Epithelial cell of prostate (primary cell): ENCODE measurements around the gene TESK2.
"Not testable (repeated sequence)": the region's sequence is repeated elsewhere in the genome, so short reads cannot be mapped to it uniquely, and the experiment has no call there.

ENCODE experiments used
- DNase-seq: peaks from one replicate; pipeline ENCODE4 v3.0.0-alpha.2; 2011; ENCODE audit warnings: low read depth, low spot score
- H3K27ac ChIP-seq: fragments of 450-650 bp; 2 replicates; pipeline ENCODE4 v1.5.1; 2017; ENCODE audit warnings: mild to moderate bottlenecking

TESK2 gene, protein sequence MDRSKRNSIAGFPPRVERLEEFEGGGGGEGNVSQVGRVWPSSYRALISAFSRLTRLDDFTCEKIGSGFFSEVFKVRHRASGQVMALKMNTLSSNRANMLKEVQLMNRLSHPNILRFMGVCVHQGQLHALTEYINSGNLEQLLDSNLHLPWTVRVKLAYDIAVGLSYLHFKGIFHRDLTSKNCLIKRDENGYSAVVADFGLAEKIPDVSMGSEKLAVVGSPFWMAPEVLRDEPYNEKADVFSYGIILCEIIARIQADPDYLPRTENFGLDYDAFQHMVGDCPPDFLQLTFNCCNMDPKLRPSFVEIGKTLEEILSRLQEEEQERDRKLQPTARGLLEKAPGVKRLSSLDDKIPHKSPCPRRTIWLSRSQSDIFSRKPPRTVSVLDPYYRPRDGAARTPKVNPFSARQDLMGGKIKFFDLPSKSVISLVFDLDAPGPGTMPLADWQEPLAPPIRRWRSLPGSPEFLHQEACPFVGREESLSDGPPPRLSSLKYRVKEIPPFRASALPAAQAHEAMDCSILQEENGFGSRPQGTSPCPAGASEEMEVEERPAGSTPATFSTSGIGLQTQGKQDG

DNA sequence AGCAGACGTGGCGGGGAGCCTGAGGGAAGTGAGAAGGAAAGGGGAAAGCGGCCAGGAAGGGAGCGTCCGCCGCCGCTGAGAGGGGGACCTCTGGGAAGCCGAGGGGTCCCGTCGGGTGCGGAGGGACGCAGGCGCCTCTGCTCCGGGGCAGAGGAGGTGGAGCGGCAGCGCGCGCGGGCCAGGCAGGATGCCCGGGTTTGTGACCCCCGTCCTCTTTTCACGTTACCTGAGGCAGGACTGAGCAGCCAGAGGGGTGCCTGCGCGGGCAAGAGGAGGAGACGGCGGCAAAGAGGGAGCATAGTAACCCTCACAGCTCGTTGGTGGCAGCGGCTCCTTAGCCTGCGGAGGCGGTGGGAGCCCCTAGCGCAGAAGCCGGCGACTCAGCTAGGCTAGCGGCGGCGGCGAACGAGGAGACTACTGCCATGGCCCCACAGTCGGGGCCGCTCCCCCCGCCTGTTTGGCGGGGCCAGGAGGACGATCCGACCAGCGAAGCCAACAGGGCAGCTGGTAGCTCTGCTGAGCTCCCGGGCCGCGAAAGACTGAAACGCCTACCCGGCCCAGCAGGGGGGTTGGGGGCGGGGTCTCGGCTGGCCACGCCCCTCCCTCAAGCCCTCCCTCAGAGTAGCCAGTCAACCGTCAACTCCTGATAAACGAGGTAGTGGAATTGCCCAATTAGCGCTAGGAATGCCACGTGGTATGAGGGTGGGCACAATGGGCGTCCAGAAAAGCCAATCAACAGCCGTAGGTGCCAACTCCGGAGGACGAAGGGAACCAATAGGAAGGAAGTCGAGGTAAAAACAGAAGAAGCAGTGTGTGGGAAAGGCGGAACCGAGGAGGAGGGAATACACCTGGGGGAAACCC is at the start of gene TESK2:
Gene TESK2 (minus strand): TSS at position 538 of the 861 bp plus-strand sequence. CDS start 33,378 bp downstream, outside the sequence.
- DNase-seq: peak; percentile 100
- H3K27ac ChIP-seq: no peak within 1 kb of the TSS

DNA sequence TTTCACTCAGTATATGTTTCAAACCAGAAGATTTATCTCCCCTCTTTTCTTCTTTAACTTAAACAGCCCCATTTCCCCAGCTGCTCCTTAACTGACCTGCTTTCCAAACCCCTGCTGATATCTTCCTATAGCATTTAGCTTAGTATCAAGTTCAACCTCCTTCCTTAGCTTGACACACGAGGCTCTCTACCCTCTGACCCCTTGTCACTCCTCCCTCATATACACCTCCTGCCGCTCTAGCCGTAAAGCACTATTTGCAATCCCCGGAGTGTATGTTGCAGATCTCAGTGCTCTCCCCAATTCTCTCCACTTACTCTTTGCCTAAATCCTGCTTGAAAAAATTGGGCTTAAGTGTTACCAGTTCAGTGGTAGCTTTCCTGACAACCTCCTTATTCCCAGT is 45.9 kb upstream of the TESK2 start:
- no peak for DNase-seq
- no peak overlapping the region for H3K27ac ChIP-seq

DNA sequence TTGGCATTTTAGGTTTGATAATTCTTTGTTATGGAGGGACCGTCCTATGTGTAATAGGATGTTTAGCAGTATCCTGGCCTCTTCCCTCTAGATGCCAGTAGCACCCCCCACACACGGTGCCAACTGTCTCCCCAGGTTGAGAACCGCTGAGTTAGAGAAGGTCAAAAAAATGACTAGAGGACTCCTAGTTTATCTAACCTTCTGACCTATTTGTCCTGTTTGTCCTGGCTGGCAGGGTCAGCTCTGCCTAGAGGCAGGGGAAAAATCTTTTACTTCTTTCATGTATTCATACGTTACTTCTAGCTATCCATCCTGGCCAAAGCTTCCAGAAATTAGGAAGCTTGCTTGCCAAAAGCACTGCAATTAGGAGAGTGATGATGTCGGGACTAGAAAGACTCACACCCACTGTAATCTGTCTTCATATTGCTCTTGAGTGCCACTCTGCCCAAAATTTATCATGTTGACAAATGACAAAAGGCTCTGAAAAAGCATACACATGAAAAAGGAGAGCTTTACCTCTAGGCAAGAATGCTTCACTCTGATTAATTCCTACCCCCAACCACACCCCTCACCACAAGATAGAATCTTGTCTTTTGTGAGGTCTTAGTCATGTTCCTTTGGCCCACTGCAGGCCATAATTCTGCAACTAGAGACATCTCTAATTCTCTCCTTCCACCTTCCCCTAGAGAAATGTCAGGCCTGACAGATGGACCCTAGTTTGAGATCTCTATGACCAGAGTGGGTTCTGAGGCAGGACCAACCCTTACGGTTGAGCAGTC is 45.2 kb upstream of the TESK2 start:
- DNase-seq: no peak
- H3K27ac ChIP-seq: no peak overlapping the region

DNA sequence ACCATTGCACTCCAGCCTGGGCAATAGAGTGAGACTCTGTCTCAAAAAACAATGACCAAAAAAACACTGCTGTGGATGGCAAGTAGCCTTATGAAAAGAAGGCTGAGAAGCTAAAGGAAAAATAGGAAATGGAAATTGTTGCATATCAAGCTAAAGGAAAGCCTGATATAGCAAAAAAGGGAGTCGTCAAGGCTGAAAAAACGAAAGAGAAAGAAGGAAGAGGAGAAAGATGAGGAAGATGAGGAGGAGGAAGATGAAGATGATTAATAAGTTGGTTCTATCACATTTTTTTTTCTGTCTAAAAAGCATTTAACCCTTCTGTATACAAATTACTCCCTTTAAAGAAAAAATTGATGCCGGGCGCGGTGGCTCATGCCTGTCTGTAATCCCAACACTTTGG is 40.9 kb upstream of the TESK2 start:
- DNase-seq: no peak
- no peak overlapping the region for H3K27ac ChIP-seq

DNA sequence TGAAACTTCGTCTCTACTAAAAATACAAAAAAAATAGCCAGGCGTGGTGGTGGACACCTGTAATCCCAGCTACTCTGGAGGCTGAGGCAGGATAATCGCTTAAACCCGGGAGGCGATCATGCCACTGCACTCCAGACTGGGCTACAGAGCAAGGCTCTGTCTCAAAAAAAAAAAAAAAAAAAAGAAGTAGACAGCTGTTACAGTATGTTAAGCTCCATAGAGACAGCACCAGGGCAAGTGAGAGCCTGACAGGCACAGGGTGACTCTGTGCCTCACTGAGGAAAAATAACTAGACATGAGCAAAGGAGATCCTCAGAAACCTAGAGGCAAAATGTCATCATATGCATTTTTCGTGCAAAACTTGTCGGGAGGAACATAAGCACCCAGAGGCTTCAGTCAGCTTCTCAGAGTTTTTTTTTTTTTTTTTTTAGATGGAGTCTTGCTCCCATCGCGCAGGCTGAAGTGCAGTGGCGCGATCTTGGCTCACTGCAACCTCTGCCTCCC is 39.7 kb upstream of the TESK2 start:
- no peak for DNase-seq
- no peak overlapping the region for H3K27ac ChIP-seq

DNA sequence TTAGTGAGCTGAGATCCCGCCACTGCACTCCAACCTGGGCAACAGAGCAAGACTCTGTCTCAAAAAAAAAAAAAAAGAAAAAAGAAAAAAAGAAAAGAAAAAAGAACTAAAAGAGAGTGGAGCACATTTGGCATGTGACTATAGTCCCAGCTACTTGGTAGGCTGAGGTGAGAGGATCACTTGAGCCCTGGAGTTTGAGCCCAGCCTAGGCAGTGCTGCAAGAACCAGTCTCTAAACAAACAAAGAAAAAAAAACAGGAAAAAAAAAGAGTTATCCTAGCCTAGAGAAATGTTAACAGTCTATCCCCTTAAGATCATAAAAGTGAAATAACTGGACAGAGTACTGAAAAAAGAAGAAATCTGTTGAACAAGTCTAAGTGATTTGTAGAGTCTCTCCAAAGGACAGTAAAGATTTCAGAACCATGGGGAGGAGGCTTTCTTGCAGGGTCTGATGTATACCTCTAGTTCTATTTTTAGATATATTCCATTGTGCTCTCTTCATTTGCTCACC is 35.2 kb upstream of the TESK2 start:
- H3K27ac ChIP-seq: no peak overlapping the region
- DNase-seq: no peak

DNA sequence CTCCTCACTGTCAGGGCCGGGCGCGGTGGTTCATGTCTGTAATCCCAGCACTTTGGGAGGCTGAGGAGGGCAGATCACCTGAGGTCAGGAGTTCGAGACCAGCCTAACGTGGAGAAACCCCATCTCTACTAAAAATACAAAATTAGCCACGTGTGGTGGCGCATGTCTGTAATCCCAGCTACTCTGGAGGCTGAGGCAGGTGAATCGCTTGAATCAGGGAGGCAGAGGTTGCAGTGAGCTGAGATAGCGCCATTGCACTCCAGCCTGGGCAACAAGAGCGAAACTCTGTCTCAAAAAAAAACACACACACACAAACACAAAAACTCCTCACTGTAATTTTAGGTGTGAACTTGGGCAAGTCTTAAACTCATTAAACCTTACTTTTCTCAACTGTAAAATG is 33.0 kb upstream of the TESK2 start:
- not testable (repeated sequence) for DNase-seq

DNA sequence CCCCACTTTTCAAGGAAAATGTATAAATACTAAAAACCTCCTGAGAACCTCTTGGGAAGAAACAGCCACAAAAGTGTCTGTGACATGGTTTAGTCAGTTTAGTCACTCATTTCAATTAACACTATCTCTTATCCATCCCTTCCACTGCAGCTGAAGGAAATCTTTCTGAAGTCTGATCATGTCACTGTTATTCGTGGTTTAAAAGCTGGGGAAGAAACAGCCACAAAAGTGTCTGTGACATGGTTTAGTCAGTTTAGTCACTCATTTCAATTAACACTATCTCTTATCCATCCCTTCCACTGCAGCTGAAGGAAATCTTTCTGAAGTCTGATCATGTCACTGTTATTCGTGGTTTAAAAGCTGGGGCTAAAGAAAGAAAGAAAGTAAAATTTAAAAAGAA is 32.6 kb upstream of the TESK2 start:
- H3K27ac ChIP-seq, DNase-seq: not testable (repeated sequence)

More for the DNA sequence above, 33.0 kb upstream of the TESK2 start:
- H3K27ac ChIP-seq: not testable (repeated sequence)

DNA sequence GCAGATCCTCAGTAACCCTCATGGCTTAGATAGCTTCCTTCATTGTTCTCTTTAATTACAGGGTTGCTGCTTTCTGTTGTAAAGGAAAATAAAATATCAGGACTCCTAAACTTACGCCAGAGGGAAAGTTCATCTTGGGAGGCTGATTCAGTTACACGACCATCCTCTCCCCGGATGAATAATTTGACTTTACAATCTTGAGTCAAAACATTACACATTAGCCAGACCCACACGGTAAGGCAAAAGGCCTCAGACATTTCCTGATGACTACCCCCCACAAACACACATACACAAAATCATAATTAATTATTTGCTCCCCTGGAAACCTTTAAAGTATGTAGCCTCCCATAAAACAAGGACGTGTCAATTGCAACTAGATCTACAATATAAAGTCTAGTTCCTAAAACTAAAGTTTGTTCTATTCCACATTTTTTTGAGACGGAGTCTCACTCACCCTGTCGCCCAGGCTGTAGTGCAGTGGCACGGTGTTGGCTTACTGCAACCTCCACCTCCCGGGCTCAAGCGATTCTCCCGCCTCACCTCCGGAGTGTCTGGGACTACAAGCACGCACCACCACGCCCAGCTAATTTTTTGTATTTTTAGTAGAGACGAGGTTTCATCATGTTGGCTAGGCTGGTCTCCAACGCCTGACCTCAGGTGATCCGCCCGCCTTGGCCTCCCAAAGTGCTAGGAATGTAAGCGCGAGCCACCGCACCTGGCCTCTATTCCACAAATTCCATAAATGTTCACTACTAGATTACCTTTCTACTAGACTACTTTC is 31.6 kb upstream of the TESK2 start:
- peak overlapping the region; percentile 82 for H3K27ac ChIP-seq
- DNase-seq: no peak

DNA sequence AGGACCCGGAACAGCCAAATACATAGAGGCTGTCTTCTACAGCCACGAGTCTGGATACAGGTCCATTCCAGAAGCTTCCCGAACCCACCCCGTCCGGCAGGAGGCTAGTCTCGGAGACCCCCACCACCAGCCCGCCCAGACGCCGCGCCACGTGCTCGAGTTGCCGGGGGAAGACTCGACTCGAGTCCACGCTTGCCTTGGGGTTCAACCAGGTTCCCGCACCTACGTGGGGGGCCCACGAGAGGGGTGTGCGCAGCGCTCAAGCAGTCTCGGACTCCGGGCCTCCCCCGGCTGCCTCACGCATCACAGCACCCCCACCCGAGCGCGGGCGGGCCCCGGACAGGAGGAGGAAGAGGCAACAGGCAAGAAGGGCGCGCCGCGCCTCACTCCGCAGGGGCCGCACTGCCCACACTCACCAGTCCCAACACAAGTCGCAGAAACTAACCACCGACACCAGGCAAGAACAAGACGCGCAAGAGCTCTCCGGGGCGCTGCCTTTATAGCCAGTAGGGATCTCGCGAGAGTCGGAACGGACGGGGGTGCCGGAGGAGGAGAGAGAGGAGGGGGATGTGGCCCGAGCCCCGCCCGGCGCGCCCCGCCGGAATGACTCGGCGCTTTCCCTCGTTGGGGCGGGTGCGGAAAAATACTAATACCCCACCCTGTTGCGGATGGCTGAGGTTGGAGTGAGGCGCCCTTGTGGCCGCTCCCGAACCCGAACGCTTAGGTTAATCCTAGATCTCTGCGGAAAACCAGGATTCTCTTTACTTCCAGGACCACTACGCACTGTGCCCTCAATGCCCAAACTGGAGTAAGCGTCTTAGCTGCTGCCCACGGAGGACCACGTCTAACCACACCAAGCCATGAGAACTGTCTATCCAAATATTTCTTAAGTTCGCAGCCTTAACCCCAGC is 30.7 kb upstream of the TESK2 start, which contains the start of gene PRDX1:
Gene PRDX1 (minus strand): TSS at position 472 of the 911 bp plus-strand sequence. CDS start 2,841 bp downstream, outside the sequence.
- H3K27ac ChIP-seq: peak within 1 kb of the TSS; percentile 82

DNA sequence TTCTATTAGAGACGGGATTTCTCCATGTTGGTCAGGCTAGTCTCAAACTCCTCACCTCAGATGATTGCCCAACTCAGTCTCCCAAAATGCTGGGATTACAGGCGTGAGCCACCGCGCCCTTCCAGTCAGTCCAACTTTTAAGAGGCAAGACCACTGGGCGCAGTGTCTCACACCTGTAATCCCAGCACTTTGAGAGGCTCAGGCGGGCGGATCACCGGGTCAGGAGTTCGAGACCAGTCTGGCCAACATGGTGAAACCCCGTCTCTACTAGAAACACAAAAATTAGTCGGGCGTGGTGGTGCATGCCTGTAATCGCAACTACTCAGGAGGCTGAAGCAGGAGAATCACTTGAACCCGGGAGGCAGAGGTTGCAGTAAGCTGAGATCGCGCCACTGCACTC is 28.8 kb upstream of the TESK2 start:
- not testable (repeated sequence) for H3K27ac ChIP-seq, DNase-seq

More for the DNA sequence above, 30.7 kb upstream of the TESK2 start, which contains the start of gene PRDX1:
- peak; percentile 73 for DNase-seq

DNA sequence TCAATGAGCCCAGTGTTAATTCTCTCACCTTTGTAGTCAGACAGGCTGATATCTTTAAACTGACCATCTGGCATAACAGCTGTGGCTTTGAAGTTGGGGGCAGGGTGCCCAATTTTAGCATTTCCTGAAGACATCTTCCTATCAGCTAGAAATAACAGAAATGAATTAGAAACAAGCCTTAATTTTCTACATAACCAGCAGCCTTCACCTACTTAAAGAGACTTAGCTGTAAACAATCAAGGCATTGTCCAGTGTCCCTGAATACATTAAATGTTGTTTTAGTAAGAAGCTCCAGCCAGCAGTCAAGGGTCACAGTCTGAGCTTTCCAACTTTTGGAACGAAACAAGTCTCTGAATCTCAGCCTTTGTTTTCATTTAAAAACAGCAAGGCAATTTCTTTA is 27.9 kb upstream of the TESK2 start:
- no peak overlapping the region for H3K27ac ChIP-seq
- DNase-seq: no peak

DNA sequence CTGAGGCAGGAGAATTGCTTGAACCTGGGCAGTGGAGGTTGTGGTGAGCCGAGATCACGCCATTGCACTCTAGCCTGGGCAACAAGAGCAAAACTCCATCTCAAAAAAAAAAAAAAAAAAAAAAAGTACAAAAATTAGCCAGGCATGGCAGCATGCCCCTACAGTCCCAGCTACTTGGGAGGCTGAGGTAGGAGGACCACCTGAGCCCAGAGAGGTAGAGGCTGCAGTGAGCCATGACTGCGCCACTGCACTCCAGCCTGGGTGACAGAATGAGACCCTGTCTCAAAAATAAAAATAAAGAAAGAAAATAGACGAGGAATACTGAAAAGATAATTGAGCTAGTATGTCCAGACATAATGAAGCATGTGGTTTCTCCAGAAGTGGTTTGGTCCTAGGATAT is 27.4 kb upstream of the TESK2 start:
- not testable (repeated sequence) for H3K27ac ChIP-seq, DNase-seq

DNA sequence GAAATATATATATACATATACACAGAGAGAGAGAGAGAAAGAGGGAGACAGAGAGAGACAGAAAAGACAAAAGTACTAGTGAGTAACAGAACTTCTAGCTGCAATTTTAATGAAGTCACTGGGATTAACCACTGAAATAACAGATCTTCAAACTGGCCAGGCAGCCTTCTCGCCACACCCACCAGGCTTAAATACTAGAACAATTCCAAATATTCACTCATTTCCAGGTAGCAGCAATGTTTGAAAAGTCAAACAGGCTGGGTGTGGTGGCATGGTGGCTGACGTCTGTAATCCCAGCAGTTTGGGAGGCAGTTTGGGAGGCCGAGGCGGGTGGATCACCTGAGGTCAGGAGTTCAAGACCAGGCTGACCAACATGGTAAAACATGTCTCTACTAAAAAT is 25.5 kb upstream of the TESK2 start:
- no peak for DNase-seq
- H3K27ac ChIP-seq: peak overlapping the region; percentile 59

DNA sequence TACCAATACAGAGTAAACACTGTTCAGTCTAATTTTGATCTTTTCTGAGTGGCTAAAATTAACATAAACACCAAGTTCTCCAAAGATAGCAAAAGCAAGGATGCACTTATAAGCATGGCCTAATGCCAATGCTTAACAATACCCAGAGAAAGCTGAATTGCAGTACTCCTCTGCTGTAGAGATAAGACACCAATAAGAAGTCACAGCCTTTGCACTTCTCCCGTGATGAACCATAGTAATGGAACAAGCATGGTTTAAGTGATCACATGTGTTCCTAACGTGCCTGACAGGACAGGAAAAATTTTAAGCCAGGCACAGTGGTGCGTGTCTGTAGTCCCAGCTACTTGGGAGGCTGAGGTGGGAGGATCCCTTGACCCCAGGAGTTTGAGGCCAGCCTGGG is 25.1 kb upstream of the TESK2 start:
- no peak for DNase-seq

DNA sequence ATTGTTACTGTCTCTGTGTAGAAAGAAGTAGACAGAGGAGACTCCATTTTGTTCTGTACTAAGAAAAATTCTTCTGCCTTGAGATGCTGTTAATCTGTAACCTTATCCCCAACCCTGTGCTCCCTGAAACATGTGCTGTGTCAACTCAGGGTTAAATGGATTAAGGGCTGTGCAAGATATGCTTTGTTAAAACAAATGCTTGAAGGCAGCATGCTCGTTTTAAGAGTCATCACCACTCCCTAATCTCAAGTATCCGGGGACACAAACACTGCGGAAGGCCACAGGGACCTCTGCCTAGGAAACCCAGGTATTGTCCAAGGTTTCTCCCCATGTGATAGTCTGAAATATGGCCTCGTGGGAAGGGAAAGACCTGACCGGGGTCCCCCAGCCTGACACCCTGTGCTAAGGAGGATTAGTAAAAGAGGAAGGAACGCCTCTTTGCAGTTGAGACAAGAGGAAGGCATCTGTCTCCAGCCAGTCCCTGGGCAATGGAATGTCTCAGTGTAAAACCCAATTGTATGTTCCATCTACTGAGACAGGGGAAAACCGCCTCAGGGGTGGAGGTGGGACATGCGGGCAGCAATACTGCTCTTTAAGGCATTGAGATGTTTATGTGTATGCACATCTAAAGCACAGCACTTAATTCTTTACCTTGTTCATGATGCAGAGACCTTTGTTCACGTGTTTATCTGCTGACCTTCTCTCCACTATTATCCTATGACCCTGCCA is 22.7 kb upstream of the TESK2 start:
- peak overlapping the region; percentile 59 for H3K27ac ChIP-seq
- not testable (repeated sequence) for DNase-seq

More for the DNA sequence above, 25.1 kb upstream of the TESK2 start:
- H3K27ac ChIP-seq: peak overlapping the region; percentile 59

DNA sequence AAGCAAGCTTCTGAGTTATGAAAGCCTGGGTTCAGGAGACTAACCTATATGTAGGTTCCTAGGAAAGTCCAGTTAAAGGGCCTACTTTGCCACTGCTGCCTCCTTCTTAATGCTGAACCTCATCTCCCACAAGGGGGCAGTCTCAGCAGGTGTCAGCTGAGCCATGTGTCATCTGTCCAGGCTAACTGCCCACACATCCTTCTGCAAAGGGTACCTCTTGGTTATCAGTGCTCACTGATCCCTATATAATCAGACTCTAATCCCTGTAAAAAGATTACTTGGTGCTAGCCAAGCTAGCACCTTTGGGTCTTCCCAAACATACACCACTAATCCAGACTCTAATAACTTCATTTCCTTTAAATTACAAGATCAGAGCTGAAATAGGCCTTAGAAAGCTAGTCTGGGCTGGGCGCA is 21.7 kb upstream of the TESK2 start:
- peak overlapping the region; percentile 59 for H3K27ac ChIP-seq
- no peak for DNase-seq
